ENCODE measurements around the gene CACNA1F. TPM values are rescaled to one million over a fixed set of nuclear protein-coding genes. Genes with fewer than 3 reads are reported as not detected.
"Not testable (repeated sequence)": the region's sequence is repeated elsewhere in the genome, so short reads cannot be mapped to it uniquely, and the experiment has no call there.

The CACNA1F gene
- total and polyA plus RNA-seq, 2 donors = 0.05 to 0.10 TPM

DNA sequence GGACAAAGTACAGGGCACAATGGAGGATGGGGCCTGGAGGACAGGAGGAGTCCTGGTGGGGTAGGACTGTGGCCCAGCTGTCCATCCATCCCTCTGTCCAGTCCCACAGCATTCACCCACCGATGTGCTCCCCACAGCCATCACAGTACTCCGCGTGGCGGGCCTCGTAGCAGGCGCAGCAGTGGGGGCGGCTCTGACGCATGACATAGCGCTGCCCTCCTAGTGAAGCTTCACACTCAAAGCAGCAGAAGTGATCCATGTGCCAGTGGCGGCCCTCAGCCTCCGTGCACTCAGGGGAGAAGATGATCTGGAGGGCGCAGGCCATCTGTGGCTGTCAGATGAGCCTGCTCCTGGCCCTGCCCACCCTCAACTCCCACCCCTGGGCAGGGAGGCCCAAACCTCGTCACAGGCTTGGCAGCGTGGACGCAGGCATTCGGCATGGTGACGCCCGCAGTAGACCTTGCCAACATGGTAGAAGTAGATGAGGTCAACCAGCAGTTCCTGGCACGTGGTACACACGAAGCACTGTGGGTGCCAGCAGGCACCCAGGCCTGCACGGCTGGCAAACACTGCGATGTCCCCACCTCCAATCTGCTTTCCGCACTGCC lies 55.2 kb downstream of the CACNA1F start:
- Histone ChIP-seq H3K27ac (ENCODE audit: low read depth) (no peak overlapping the region), H3K36me3 (ENCODE audit: insufficient read depth) (peaks cover 2% of the 10 kb centered on the region)

DNA sequence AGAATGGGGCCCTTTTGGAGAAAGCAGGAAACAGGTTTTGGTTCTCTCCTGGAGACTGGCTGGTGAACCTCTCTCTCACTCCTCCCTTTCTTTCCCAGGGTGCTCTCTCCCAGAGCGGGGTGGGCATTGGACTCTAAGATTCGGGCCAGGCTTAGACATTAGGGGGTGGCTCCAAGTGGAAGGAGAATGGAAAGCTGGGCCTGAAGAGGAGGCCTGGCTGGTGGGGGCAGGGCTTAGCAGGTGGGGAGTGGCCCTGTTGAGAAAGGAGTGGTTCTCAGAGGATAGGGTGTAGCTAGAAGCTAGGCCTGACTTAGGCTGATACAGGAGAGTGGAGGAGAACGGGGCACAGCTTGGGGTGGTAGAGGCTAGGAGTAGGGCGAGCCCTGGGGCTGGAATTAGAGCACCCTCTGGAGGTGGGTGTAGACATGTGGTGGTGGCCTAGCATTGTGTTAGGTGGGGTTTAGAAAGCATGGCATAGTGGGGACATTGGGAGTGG lies 55.8 kb downstream of the CACNA1F start:
- Histone ChIP-seq H3K36me3 (ENCODE audit: insufficient read depth) (peaks cover 2% of the 10 kb centered on the region), H3K4me3 (ENCODE audit: low read depth, low read length) (no peak overlapping the region), H3K4me1 (ENCODE audit: insufficient read depth) (no peaks in the 10 kb centered on the region), H3K27ac (ENCODE audit: low read depth) (no peak overlapping the region)
- no peak for DNase-seq (ENCODE audit: extremely low spot score)
- 67% methylated on average over 4 of the region's 4 CpGs for WGBS

More for the DNA sequence above, 55.2 kb downstream of the CACNA1F start:
- no peak for DNase-seq (ENCODE audit: extremely low spot score)
- no peaks in the 10 kb centered on the region for H3K4me1 ChIP-seq (ENCODE audit: insufficient read depth)
- no peak overlapping the region for H3K4me3 ChIP-seq (ENCODE audit: low read depth, low read length)
- 92% methylated on average over 23 of the region's 23 CpGs for WGBS

DNA sequence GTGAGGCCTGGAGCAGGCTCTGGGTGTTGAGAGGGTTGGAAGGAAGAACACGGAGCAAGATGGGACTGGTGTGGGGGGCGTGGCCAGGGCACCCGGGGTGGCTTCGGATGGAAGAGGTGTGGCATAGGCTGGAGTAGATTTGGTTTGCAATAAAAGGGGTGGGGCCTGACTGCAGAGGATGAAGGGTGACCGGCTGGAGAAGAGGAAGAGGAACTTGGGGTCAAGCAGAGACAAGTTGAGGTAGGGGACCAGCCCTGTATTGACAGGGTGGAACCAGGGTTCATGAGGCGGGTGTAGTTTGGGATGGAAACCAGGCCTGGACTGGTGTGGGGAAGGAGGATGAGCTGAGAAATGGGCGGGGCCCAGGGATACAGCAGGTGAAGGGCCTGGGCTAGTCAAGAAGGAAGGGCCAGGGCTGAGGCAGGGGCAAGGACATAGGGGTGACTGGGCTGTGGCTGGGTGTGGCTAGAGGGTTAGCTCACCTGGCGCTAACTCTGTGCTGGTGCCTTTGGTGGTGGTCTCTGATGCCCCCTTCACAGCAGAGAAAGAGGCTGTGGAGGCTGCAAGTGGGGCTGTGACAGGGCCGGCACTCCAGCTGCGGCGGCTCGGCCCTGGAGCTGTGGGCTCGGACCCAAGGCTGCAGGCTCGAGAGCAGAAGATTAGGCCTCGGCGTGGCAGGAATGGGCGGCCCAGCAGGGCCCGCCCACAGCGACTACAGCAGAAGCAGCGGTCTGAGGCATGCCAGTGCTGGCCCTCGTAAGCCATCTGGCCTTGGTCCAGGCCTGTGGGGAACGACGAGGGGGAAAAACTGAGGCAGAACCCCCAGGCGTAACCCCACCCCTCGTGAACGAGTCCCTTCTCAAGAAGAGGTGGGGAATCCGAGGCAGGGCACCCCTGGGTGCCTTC lies 56.5 kb downstream of the CACNA1F start:
- H3K4me1 ChIP-seq (ENCODE audit: insufficient read depth) = no peaks in the 10 kb centered on the region
- peaks cover 2% of the 10 kb centered on the region for H3K36me3 ChIP-seq (ENCODE audit: insufficient read depth)
- peak overlapping the region; percentile 18 for H3K27ac ChIP-seq (ENCODE audit: low read depth)
- no peak overlapping the region for H3K4me3 ChIP-seq (ENCODE audit: low read depth, low read length)
- no peak for DNase-seq (ENCODE audit: extremely low spot score)
- WGBS = 35% methylated on average over 27 of the region's 27 CpGs

DNA sequence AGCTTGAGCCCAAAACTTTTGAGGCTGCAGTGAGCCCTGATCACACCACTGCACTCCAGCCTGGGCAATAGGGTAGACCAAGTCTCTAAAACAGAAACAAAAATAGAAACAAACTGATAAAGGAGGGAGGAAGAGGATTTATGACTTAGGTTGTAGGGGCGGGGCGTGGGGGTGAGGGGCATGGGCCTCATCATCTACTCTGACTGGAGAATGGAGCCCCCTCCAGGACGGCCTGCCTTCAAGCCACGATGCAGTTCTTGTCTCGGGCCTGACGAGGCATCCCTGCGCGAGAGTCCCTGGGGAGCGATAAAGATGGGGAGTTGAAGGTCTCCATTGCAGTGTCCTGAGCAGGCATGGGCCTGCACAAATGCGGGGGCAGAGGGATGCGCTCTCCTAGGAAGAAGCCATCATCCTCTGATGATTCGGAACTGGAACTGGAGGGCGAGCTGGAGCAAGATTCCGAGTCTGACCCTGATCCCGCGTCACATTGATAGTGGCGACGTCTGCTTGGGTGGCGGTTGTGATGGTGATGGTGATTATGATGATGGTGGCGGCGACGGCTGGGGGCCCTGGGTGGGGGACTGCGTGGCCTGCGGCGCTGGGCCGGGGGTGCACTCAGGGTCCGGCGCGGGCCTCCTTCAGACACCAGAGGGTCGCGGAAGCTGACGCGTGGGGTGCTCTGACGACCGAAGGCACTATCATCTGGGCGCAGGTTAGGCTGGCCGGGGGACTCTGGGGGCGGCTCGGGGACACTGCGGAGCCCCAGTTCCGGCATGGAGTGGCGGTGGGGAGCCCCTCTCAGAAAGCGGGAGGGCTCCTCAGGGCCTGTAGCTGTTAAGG lies 57.5 kb downstream of the CACNA1F start:
- Histone ChIP-seq H3K4me3 (ENCODE audit: low read depth, low read length) (no peak overlapping the region), H3K27ac (ENCODE audit: low read depth) (no peak overlapping the region), H3K4me1 (ENCODE audit: insufficient read depth) (no peaks in the 10 kb centered on the region), H3K36me3 (ENCODE audit: insufficient read depth) (peaks cover 2% of the 10 kb centered on the region)
- WGBS = 87% methylated on average over 43 of the region's 43 CpGs
- DNase-seq (ENCODE audit: extremely low spot score) = no peak

DNA sequence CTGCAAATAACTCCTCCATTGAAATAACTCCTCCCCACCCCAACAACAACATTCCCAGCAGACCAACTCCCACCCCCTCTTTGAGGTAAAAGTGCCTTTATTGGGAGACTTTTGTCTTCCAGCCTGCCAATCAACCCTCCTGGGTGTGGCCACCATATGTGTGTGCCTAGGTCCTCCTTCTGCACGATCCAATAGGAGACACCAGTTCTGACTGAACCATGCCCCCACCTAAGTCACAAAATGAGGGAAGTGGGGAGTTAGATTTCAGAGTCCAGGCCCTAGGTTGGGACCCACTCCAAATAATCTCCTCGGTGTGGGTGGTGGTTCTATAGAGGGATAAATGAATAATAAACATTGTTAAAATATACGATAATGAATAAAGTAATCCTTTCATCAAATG lies 58.4 kb downstream of the CACNA1F start:
- H3K27ac ChIP-seq (ENCODE audit: low read depth) = no peak overlapping the region
- WGBS = 38% methylated on average over 3 of the region's 3 CpGs

DNA sequence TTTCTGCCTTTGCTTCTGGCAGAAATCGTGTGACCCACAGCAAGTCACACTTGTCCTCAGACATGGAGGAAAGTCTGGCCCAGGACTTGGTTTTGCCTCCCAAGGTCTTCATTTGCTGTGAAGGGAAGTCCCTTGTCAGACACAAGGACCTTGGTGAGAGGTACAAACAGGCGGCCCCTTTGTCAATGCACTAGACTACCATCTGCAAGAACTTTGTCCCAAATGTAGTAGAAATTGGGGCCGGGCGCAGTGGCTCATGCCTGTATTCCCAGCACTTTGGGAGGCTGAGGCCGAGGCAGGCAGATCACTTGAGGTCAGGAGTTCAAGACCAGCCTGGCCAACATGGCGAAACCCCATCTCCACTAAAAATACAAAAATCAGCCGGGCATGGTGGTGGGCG lies 59.6 kb downstream of the CACNA1F start:
- H3K27ac ChIP-seq (ENCODE audit: low read depth); H3K4me3 ChIP-seq (ENCODE audit: low read depth, low read length); DNase-seq (ENCODE audit: extremely low spot score); H3K4me1 ChIP-seq (ENCODE audit: insufficient read depth); H3K36me3 ChIP-seq (ENCODE audit: insufficient read depth): not testable (repeated sequence)
- 93% methylated on average over 8 of the region's 8 CpGs for WGBS

More for the DNA sequence above, 58.4 kb downstream of the CACNA1F start:
- DNase-seq (ENCODE audit: extremely low spot score) = no peak
- H3K36me3 ChIP-seq (ENCODE audit: insufficient read depth) = peaks cover 2% of the 10 kb centered on the region
- H3K4me3 ChIP-seq (ENCODE audit: low read depth, low read length) = no peak overlapping the region
- no peaks in the 10 kb centered on the region for H3K4me1 ChIP-seq (ENCODE audit: insufficient read depth)

DNA sequence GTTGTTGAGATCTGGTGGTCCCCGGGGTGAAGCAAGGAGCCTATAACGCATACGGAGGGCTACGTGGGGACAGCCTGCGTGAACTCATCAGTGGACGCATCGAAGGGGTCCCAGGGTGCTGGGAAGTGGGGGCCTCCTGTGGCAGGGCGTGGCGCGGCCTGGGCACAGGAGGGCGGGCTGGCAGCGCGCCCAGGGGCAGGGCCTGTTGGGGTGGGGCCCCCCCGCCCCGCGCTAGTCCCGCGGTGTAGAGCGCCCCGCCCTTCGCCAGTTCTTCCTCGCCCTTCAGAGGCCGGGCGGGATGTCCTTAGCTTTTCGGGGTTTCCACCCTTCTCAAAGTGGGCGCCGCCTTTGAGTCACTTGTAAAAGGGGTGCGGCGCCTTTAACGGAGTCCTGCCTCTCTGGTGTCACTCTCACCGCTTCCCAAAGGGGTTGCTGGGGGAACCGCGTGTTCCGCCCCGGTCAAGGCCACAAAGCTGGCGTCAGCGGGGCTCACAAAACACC lies 60.8 kb downstream of the CACNA1F start:
- no peak for DNase-seq (ENCODE audit: extremely low spot score)
- peak overlapping the region; percentile 83 for H3K27ac ChIP-seq (ENCODE audit: low read depth)
- peak overlapping the region; percentile 62 for H3K4me3 ChIP-seq (ENCODE audit: low read depth, low read length)
- H3K4me1 ChIP-seq (ENCODE audit: insufficient read depth) = peaks cover 2% of the 10 kb centered on the region
- under 1% methylated on average over 37 of the region's 37 CpGs for WGBS
- H3K36me3 ChIP-seq (ENCODE audit: insufficient read depth) = peaks cover 2% of the 10 kb centered on the region

DNA sequence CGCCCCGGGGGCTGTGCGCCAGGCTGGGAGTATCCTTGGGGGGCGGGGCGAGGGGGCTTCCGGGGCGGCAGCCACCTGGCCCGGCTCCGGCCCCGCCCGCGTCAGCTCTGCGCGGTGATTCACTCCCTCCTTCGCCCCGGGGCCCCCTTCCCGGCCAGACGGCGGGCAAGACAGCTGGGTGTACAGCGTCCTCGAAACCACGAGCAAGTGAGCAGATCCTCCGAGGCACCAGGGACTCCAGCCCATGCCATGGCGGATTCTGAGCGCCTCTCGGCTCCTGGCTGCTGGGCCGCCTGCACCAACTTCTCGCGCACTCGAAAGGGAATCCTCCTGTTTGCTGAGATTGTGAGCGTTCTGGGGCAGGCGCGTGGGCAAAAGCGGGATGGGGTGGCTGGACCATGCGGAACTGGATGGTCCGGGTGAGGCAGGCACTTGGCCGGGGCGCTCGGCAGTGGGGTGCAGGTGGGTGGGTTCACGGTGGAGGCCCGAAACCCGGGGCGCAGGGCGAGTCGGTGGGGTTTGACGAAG lies 61.3 kb downstream of the CACNA1F start, which contains the start of gene PLP2:
Gene PLP2, plus strand, starts transcription at position 147 of the 528 bp plus-strand sequence. Its CDS starts 103 bp downstream, at position 250.
- H3K36me3 ChIP-seq (ENCODE audit: insufficient read depth) = peaks cover 2% of the 10 kb centered on the region
- H3K4me3 ChIP-seq (ENCODE audit: low read depth, low read length) = peak within 1 kb of the TSS; percentile 62
- WGBS = 1% methylated on average over 43 of the region's 46 CpGs
- peaks cover 2% of the 10 kb centered on the region for H3K4me1 ChIP-seq (ENCODE audit: insufficient read depth)
- H3K27ac ChIP-seq (ENCODE audit: low read depth) = peak within 1 kb of the TSS; percentile 83
- DNase-seq (ENCODE audit: extremely low spot score) = no peak

DNA sequence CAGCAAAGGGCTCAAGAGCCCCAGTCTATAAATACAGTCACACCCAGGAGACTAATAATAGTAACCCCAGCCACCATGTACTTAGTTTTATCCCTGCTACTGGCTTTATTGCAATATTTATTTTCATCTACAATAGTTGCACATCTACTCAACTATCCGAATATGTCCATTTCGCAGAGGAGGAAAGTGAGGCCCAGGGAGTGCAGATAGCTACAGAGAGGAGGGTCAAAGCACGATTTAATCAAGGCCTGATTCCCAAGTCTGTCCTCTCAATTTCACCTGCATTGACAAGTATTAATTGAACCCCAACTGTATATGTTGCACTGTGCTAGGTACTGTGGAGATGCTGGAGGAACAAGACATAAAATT lies 65.4 kb downstream of the CACNA1F start:
- Histone ChIP-seq H3K4me3 (ENCODE audit: low read depth, low read length) (peak overlapping the region; percentile 32), H3K36me3 (ENCODE audit: insufficient read depth) (no peaks in the 10 kb centered on the region), H3K4me1 (ENCODE audit: insufficient read depth) (peaks cover 2% of the 10 kb centered on the region), H3K27ac (ENCODE audit: low read depth) (peak overlapping the region; percentile 96)
- WGBS = 71% methylated on average over 3 of the region's 3 CpGs
- DNase-seq (ENCODE audit: extremely low spot score) = no peak

DNA sequence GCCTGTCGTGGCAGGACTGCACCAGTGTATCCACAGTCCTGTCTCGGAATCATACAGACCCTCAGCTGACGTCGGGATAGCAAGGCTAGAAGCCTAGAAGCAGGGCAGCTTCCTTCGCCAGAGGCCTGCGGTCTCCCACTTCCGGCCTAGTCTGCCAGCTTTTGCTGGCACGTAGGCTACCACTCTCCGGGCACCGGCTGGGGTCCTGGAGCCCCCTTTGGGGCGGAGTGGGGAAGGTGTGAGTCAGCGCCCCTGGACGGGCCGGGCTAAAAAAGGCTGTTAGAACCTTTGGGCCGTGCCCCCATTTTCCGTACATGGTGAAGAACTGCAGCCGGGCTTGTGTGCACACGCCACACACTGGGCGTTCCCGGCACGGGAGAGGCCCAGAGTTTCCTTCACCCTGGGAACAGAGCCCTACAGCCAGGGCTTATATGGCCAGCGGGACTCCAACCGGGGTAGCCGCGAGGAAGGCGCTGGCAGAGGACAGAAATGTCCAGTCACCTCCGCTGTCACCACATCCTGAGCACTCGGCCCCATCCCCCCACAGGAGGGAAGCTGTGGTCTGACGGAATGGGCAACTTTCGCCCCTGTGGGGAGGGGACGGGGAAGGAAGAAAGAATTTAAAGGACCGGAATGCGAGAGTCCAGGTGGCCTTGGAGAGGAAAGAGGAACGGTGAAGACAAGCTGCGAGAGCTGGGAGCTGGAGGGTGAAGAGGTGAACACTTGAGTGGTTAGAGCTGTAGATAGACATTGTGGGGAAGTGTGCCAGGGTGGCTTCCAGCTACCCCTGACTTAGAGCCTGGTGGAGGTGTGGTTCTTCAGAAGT lies 66.0 kb downstream of the CACNA1F start:
- DNase-seq (ENCODE audit: extremely low spot score) = no peak
- peaks cover 2% of the 10 kb centered on the region for H3K4me1 ChIP-seq (ENCODE audit: insufficient read depth)
- WGBS = 2% methylated on average over 35 of the region's 35 CpGs
- peak overlapping the region; percentile 96 for H3K27ac ChIP-seq (ENCODE audit: low read depth)
- H3K36me3 ChIP-seq (ENCODE audit: insufficient read depth) = no peaks in the 10 kb centered on the region
- peak overlapping the region; percentile 32 for H3K4me3 ChIP-seq (ENCODE audit: low read depth, low read length)

DNA sequence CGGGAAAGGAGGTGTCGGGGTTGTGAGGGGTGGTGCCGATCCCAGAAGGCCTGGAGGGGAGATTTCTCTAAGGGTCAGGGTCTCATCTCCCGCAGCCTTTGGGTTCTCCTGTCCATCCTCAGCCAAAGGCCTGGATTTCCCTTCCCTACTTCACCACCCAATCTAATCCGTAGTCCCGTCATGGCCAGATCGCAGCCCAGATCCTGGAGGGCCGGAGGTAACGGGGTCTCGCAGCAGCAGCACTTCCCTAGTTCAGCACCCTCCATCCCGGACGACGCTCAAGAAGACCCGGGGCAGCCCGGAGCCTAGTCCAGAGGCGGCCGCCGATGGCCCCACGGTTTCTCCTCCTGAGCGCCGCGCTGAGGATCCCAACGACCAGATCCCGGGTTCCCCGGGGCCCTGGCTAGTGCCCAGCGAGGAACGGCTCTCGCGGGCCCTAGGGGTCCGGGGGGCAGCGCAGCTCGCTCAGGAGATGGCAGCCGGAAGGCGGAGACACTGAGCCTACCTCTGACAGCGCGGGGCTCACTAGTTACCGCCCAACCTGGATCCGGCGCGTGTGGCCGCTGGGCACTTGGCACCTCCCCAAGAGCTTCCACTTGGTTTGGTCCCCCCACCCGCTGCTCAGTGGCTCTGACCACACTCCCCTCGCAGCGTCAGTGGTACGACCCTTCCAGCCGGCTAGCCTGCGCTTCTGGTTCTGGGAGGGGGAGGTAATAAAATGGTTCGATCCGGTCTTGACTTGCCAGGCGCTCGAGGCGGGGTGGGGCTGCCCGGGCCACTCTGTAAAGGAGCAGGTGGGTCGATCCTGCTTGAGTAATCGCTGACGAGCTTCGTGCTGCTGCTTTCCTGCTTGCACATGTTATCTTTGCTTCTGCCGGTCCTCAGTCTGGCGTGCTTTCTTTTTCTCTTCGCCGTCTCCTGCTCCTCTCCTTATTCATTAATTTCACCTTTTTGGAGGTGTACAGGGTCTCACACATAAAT lies 66.9 kb downstream of the CACNA1F start:
- peak overlapping the region; percentile 96 for H3K27ac ChIP-seq (ENCODE audit: low read depth)
- DNase-seq (ENCODE audit: extremely low spot score) = peak; percentile 70
- no peaks in the 10 kb centered on the region for H3K36me3 ChIP-seq (ENCODE audit: insufficient read depth)
- peak overlapping the region; percentile 32 for H3K4me3 ChIP-seq (ENCODE audit: low read depth, low read length)
- 11% methylated on average over 61 of the region's 61 CpGs for WGBS
- peaks cover 2% of the 10 kb centered on the region for H3K4me1 ChIP-seq (ENCODE audit: insufficient read depth)
